ENCODE data around the gene PASD1.
"Not testable (repeated sequence)": the region's sequence is repeated elsewhere in the genome, so short reads cannot be mapped to it uniquely, and the experiment has no call there.

Gene PASD1

GRCh38 chrX:151631822-151632221 is 68.3 kb downstream of the PASD1 start:
- no peak for DNase-seq

- DNase-seq: no peak
Observed at GRCh38 chrX:151633157-151633556, 69.7 kb downstream of the PASD1 start.

DNA sequence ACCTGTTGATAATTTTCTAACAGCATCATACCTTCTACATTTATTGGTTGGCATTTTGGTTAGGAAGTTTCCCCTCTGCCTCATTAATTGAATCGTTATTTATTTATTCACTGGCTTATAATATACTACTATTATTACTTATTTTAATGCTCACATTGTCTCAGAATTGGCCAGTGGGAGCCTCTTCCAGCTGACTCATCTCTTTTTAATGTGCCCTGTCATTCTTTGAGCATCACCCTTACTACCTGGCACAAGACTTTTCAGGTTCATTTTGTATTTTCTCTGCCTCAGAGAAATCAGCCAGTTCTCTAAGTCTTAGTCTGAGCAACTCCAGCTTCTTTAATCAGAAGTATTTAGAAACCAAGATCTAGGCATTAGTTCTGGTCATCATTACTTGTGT is 71.5 kb downstream of the PASD1 start:
- no peak for DNase-seq

- no peak for DNase-seq
Observed at GRCh38 chrX:151641564-151641963, 78.1 kb downstream of the PASD1 start.

- DNase-seq: no peak
Observed at GRCh38 chrX:151675121-151675746, 111.8 kb downstream of the PASD1 start.

GRCh38 chrX:151676196-151676595 is 112.7 kb downstream of the PASD1 start:
- no peak for DNase-seq

DNA sequence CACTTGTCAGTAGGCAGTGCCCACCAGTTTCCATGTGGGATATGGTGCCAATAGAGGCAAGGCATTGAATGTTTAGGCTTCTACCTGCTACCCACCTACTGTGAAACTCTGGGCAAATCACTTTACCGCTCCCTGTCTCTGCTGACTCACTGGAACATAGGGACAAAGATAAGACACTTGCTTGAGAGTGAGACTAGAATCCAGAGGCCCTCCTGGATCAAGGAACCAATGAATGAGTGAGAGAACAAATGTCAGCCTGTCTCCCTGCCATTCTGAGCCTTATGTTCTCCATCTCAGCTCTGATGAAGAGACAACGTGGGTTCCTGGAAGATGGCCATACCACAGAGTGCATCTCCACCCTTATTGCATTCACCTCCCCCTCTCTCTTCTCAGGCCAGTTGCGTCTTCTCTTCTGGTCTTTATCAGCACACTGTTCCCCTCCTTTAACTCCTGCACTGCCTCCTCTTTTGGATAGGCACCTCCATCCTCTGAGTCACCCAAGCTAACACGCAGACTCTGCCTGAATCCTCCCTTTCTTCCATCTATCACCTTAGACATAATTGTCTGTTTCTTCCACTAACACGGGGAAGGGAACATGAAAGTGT is 116.4 kb downstream of the PASD1 start:
- no peak for DNase-seq

- DNase-seq: peak; percentile 53
Observed at GRCh38 chrX:151680805-151681204, 117.3 kb downstream of the PASD1 start.

- no peak for DNase-seq
Observed at GRCh38 chrX:151687635-151688034, 124.2 kb downstream of the PASD1 start.

DNA sequence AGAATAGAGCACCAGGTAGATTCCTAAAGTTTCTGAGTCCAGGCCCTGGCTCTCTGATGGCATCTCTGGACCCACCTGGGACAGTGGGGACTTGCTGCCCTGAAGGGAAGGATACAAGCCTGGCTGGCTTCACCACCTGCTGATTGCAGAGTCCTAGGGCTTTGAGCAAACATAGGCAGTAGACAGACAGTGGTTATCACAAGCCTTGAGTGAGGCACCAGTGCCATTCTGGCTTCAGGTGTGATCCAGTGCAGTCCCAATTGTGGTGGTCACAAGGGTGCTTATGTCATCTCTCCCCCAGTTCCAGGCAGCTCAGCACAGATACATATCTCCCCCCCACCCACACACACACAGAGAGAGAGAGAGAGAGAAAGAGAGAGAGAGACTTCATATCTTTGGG is 125.2 kb downstream of the PASD1 start:
- no peak for DNase-seq

DNA sequence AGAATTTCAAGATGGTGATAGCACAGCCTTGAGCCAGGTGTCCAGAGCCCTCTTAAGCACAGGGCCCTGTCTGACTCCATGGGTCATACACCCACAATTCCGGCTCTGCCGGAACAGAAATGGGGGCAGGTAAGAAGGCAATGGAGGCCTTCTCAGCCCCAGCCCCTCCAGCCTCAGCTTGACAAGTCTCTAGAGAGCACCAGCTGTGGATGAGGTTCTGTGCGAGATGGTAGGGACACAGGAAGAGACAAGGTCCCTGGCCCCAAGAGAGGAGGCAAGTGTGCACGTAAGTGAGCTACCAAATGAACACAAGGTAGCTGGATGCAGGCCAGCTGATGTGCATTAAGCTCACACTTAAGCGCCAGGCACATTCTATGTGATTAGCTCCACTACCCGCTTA is 129.3 kb downstream of the PASD1 start:
- no peak for DNase-seq

- DNase-seq: no peak
Observed at GRCh38 chrX:151694121-151694520, 130.6 kb downstream of the PASD1 start.

- DNase-seq: no peak
Observed at GRCh38 chrX:151694661-151695582, 131.4 kb downstream of the PASD1 start, which contains the start of gene PRRG3. TSS of gene PRRG3 (plus strand) at chrX:151695458. CDS start at chrX:151698815, 3,357 bp downstream.

GRCh38 chrX:151695583-151696340 is 132.3 kb downstream of the PASD1 start:
- DNase-seq: no peak

DNA sequence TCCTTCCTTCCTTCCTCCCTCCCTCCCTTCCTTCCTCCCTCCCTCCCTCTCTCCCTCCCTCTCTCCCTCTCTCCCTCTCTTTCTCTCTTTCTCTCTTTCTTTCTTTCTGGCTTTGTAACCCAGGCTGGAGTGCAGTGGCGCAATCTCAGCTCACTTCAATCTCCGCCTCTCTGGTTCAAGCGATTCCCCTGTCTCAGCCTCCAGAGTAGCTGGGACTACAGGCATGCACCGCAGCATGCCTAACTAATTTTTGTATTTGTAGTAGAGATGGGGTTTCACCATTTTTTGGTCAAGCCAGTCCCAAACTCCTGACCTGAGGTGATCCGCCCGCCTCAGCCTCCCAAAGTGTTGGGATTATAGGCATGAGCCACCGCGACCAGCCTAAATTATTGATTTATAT is 133.6 kb downstream of the PASD1 start:
- not testable (repeated sequence) for DNase-seq

GRCh38 chrX:151697522-151697921 is 134.0 kb downstream of the PASD1 start:
- DNase-seq: no peak

- DNase-seq: no peak
Observed at GRCh38 chrX:151698485-151698884, 135.0 kb downstream of the PASD1 start.

GRCh38 chrX:151699746-151700145 is 136.3 kb downstream of the PASD1 start:
- no peak for DNase-seq

GRCh38 chrX:151700581-151700980 is 137.1 kb downstream of the PASD1 start:
- DNase-seq: no peak

DNA sequence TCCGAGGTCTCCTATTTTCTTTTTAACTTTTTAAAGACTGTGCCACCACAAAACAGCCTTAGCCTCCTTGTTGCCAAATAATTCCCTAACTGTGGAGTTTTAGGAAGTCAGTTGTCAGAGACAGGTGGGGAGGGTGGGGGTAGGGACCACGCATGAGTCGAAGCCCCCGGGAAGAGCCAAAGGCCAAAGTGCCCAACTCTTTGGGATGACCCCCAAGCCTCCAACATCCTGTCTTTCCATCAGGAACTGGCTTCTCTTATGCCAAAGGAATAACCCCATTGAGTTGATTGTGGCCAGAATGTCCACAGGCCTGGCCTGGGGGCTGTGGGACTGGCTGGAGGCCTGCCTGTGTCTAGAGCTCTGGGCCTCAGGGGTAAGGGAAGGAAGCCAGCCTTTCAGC is 137.6 kb downstream of the PASD1 start:
- no peak for DNase-seq

GRCh38 chrX:151701531-151701930 is 138.1 kb downstream of the PASD1 start:
- DNase-seq: no peak

DNA sequence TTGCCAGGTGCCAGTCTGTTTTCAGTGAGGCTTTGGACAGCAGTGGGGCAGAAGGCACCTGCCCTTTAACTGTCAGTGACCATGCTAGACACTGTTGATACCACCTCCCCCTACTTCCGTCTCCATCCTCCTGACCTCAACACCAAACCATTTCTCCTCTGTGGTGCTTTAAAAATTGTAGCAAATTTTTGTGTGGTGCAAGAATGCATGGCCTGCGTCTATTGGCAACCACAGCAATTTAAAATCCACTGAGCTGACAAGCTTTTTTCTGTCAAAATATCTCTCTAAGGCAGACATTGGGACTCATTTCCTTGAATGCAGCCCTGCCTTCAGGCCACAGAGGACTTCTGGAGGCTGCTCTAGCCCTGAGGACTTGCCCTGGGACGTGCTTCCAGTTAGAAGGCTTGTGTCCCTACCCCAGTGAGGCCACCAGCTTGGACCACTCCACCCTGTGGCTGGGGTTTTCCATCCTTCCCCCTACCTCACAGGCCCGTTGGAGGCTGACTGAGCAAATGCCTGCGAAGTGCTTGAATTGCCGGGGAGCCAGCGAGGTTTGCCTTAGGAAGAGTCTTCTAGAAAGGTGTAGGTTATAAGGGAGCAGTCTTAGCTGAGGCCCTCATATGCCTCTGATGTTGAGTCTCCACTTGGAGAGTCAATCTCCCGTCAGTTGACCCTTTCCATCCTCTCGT is 138.7 kb downstream of the PASD1 start:
- DNase-seq: no peak

Measured in activated naive CD4-positive, alpha-beta T cell treated with Interleukin-2 at 50 U/mL for 16 hours (primary cell).